SK-N-MC (cell line): Measurements from ENCODE around the gene NRCAM.

Source experiments
- EZH2 ChIP-seq: fragments of 200-600 bp; sonication (generic); IDR thresholded peaks from one replicate; pipeline ENCODE4 v1.6.1; 2017; ENCODE audit warnings: antibody characterized with exemption
- FOXP2 ChIP-seq: optimal IDR thresholded peaks from 2 replicates; pipeline ENCODE3; 2011; ENCODE audit warnings: mild to moderate bottlenecking, moderate library complexity; ENCODE audit not compliant: insufficient read depth; ENCODE audit errors: extremely low read length, control extremely low read depth
- POLR2AphosphoS5 ChIP-seq: IDR thresholded peaks from 2 replicates; pipeline ENCODE4 v1.6.1; 2012; ENCODE audit warnings: mild to moderate bottlenecking, low read depth, low read length, borderline replicate concordance

DNA sequence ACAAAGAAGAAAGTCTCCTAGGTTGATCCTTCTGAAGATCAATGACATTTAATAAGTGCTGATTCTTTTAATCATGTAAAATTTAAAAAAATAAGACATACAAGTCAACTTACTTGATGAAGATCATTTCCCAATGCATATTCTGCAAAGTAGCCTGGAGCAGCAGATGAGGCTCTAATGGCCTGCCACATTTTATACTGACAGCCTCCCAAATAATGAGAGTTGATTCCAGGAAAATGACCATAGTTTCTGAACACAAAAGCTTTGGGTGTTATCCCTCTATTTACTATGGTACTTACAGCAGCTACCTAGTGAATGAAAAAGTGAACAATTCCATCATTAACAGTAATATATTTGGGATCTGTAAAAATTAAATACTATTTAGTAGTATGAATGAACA, 31.4 kb upstream of the NRCAM start:
- no peak for TF ChIP-seq EZH2
- TF ChIP-seq POLR2AphosphoS5, result no peak
- no peak for TF ChIP-seq FOXP2
